RPMI8226 (cell line): Measurements from ENCODE around the gene MSANTD1.

ENCODE experiments used
- DNase-seq: peaks from one replicate; pipeline ENCODE4 v3.0.0-alpha.2; 2015

Gene MSANTD1

GRCh38 chr4:3217266-3217665 is 31.7 kb upstream of the MSANTD1 start:
- DNase-seq: no peak

- DNase-seq: no peak
These were observed 31.2 kb upstream of the MSANTD1 start for GRCh38 chr4:3217771-3218170.

- no peak for DNase-seq
These were observed 29.9 kb upstream of the MSANTD1 start for GRCh38 chr4:3218824-3219760.

- DNase-seq: no peak
These were observed 29.0 kb upstream of the MSANTD1 start for GRCh38 chr4:3219761-3220475.

GRCh38 chr4:3220476-3221183 is 28.3 kb upstream of the MSANTD1 start:
- DNase-seq: no peak

- DNase-seq: no peak
These were observed 27.8 kb upstream of the MSANTD1 start for GRCh38 chr4:3221184-3221494.

GRCh38 chr4:3221996-3222395 is 27.0 kb upstream of the MSANTD1 start:
- DNase-seq: no peak

GRCh38 chr4:3223346-3223745 is 25.6 kb upstream of the MSANTD1 start:
- DNase-seq: no peak

GRCh38 chr4:3223956-3224748 is 24.8 kb upstream of the MSANTD1 start:
- DNase-seq: no peak

GRCh38 chr4:3225071-3225850 is 23.7 kb upstream of the MSANTD1 start:
- no peak for DNase-seq

- DNase-seq: no peak
These were observed 23.0 kb upstream of the MSANTD1 start for GRCh38 chr4:3225936-3226335.

GRCh38 chr4:3226467-3226866 is 22.5 kb upstream of the MSANTD1 start:
- DNase-seq: no peak

- DNase-seq: no peak
These were observed 22.0 kb upstream of the MSANTD1 start for GRCh38 chr4:3226944-3227343.

GRCh38 chr4:3227878-3228675 is 20.9 kb upstream of the MSANTD1 start:
- DNase-seq: no peak

GRCh38 chr4:3228881-3229280 is 20.1 kb upstream of the MSANTD1 start:
- no peak for DNase-seq

- no peak for DNase-seq
These were observed 19.6 kb upstream of the MSANTD1 start for GRCh38 chr4:3229328-3229727.

- no peak for DNase-seq
These were observed 19.0 kb upstream of the MSANTD1 start for GRCh38 chr4:3229964-3230363.

- DNase-seq: no peak
These were observed 17.5 kb upstream of the MSANTD1 start for GRCh38 chr4:3231471-3231870.

- DNase-seq: no peak
These were observed 17.0 kb upstream of the MSANTD1 start for GRCh38 chr4:3232001-3232400.

- no peak for DNase-seq
These were observed 16.1 kb upstream of the MSANTD1 start for GRCh38 chr4:3232871-3233271.

GRCh38 chr4:3233391-3234071 is 15.4 kb upstream of the MSANTD1 start:
- no peak for DNase-seq
